GM18867 (cell line): ENCODE data around the gene LRP5.
"Not testable (repeated sequence)": the region's sequence is repeated elsewhere in the genome, so short reads cannot be mapped to it uniquely, and the experiment has no call there.

ENCODE experiments used
- ATAC-seq: cut with Tn5 transposase; IDR thresholded peaks from one replicate; pipeline ENCODE4 v1.9.1; 2021; ENCODE audit warnings: mild to moderate bottlenecking, moderate library complexity; ENCODE audit not compliant: unreplicated experiment

Gene LRP5

GRCh38 chr11:68386331-68386978 lies 74.1 kb downstream of the LRP5 start:
- ATAC-seq, result no peak

DNA sequence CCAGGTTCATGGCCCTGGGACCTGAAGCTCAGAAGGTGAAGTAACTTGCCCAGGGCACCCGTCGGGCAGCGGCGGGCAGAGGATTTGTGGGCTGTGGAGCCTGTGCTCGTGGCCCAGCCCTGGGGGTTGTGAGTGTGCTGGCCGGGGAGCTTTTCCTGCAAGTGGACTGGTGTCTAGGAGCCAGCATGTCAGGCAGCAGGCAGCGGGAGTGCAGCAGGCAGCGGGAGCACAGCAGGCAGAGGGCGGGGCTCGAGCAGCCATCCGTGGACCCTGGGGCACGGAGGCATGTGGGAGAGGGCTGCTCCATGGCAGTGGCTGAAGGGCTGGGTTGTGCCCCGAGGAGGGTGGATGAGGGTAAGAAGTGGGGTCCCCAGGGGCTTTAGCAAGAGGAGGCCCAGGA lies 75.4 kb downstream of the LRP5 start:
- ATAC-seq, result no peak

DNA sequence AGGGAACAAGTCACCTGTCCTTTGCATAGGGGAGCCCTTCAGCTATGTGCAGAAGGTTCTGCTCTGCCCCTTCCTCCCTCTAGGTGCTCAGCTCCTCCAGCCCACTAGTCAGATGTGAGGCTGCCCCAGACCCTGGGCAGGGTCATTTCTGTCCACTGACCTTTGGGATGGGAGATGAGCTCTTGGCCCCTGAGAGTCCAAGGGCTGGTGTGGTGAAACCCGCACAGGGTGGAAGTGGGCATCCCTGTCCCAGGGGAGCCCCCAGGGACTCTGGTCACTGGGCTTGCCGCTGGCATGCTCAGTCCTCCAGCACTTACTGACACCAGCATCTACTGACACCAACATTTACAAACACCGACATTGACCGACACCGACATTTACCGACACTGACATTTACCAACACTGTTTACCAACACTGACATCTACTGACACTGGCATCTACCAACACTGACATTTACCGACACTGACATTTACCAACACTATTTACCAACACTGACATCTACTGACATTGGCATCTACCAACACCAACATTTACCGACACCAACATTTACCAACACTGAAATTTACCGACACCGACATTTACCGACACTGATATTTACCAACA lies 76.3 kb downstream of the LRP5 start:
- no peak for ATAC-seq

DNA sequence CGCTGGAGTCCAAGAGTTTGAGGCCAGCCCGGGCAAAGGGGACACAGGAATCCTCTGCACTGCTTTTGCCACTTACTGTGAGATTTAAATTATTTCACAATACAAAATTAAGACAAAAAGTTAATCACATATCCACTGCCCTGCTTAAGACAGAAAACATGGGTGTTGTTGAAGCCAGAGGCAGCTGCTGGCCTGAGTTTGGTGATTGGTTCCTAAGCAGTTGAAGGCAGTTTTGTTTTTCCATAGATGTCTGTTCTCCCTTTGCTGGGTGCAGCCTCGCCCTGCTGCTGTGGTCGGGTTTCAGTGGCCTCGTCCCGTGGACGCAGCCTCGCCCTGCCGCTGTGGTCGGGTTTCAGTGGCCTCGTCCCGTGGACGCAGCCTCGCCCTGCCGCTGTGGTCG lies 77.9 kb downstream of the LRP5 start:
- no peak for ATAC-seq

- no peak for ATAC-seq
Measured at GRCh38 chr11:68392822-68393221, 80.4 kb downstream of the LRP5 start.

GRCh38 chr11:68396516-68396915 lies 84.1 kb downstream of the LRP5 start:
- no peak for ATAC-seq

DNA sequence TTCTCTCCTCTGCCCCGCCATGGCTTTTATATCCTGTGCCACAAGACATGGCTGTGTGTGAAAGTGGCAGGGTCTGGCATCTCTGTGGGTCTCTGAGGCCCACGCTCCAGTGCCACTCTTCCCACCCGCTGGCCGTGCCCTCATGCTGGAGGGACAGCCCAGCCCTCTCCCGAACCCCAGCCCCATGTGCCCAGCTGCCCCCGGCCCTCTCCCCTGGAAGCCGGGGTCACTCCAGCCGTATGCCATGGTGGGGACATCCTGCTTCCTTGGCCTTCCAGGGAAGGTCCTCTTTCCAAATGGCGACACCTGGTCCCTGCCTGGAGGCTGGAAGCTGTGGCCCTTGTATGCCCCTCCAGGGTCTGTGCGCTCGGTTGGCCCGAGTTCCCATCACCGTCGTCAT lies 84.9 kb downstream of the LRP5 start:
- ATAC-seq, result no peak

- ATAC-seq, result no peak
Measured at GRCh38 chr11:68398995-68399851, 86.8 kb downstream of the LRP5 start.

DNA sequence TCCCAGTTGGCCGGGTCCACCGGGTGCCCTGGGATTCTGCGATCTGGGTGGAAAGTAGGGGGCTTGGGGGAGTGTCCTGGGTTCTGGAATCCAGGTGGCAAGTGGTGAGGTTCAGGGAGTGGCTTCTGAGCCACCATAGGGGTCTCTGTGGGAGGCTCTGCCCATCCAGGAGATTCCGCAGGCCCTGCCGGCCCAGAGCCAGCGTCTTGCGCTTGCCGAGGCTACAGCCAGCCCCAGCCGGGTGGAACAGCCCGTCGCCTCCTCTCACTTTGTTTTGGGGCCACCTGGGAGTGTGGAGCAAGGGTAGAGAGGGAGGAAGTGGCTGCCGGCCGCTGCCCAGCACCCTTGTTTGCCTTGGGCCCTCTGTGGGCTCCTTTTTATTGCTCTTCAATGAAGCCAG lies 87.5 kb downstream of the LRP5 start:
- ATAC-seq, result no peak

DNA sequence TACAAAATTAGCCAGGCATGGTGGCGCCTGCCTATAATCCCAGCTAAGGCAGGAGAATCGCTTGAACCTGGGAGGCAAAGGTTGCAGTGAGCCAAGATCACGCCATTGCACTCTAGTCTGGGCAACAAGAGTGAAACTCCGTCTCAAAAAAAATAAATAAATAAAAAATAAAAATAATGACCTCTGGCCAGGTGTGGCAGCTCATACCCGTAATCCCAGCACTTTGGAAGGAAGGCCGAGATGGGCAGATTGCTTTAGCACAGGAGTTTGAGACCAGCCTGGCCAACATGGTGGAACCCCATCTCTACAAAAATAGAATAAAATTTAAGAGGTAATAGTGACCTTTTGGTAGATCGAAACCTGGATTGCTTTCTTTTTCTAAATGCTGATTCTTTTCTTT lies 88.2 kb downstream of the LRP5 start:
- ATAC-seq, result not testable (repeated sequence)

DNA sequence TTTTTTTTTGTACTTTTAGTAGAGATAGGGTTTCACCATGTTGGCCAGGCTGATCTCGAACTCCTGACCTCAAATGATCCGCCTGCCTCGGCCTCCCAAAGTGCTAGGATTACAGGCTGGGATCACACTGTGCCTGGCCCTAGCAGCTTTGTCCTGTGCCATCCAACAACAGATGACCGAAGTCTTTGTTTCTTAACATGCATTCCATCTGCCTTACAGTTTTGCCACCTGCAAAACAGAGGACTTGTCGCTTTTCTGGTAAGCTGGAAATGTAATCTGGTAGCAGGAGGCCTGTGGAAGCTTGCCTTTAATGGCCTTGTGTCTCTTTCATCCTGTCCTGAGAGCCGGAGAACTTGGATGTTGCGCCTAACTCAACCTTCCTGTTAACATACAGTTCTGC lies 89.5 kb downstream of the LRP5 start:
- no peak for ATAC-seq

GRCh38 chr11:68402355-68403031 lies 90.1 kb downstream of the LRP5 start:
- ATAC-seq, result no peak

DNA sequence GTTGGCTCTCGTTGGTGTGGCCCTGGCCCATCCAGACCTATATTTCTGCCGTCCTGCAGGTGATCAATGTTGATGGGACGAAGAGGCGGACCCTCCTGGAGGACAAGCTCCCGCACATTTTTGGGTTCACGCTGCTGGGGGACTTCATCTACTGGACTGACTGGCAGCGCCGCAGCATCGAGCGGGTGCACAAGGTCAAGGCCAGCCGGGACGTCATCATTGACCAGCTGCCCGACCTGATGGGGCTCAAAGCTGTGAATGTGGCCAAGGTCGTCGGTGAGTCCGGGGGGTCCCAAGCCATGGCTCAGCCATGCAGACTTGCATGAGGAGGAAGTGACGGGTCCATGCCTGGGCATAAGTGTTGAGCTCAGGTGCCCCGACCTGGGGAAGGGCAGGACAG lies 91.0 kb downstream of the LRP5 start:
- ATAC-seq, result no peak

- ATAC-seq, result no peak
Measured at GRCh38 chr11:68403831-68404230, 91.4 kb downstream of the LRP5 start.

DNA sequence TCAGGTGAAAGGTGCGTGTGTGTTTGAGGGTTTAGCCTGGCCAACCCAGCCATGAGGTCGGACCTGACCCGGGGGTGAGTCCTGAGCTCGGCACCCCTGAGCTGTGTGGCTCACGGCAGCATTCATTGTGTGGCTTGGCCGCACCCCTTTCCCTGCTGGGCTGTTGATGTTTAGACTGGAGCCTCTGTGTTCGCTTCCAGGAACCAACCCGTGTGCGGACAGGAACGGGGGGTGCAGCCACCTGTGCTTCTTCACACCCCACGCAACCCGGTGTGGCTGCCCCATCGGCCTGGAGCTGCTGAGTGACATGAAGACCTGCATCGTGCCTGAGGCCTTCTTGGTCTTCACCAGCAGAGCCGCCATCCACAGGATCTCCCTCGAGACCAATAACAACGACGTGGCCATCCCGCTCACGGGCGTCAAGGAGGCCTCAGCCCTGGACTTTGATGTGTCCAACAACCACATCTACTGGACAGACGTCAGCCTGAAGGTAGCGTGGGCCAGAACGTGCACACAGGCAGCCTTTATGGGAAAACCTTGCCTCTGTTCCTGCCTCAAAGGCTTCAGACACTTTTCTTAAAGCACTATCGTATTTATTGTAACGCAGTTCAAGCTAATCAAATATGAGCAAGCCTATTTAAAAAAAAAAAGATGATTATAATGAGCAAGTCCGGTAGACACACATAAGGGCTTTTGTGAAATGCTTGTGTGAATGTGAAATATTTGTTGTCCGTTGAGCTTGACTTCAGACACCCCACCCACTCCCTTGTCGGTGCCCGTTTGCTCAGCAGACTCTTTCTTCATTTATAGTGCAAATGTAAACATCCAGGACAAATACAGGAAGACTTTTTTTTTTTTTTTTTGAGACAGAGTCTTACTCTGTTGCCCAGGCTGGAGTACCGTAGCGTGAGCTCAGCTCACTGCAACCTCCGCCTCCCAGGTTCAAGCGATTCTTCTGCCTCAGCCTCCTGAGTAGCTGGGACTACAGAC lies 94.2 kb downstream of the LRP5 start:
- no peak for ATAC-seq

GRCh38 chr11:68408512-68408911 lies 96.1 kb downstream of the LRP5 start:
- no peak for ATAC-seq

- no peak for ATAC-seq
Measured at GRCh38 chr11:68409748-68410344, 97.5 kb downstream of the LRP5 start.

GRCh38 chr11:68411501-68411991 lies 99.2 kb downstream of the LRP5 start:
- ATAC-seq, result no peak

DNA sequence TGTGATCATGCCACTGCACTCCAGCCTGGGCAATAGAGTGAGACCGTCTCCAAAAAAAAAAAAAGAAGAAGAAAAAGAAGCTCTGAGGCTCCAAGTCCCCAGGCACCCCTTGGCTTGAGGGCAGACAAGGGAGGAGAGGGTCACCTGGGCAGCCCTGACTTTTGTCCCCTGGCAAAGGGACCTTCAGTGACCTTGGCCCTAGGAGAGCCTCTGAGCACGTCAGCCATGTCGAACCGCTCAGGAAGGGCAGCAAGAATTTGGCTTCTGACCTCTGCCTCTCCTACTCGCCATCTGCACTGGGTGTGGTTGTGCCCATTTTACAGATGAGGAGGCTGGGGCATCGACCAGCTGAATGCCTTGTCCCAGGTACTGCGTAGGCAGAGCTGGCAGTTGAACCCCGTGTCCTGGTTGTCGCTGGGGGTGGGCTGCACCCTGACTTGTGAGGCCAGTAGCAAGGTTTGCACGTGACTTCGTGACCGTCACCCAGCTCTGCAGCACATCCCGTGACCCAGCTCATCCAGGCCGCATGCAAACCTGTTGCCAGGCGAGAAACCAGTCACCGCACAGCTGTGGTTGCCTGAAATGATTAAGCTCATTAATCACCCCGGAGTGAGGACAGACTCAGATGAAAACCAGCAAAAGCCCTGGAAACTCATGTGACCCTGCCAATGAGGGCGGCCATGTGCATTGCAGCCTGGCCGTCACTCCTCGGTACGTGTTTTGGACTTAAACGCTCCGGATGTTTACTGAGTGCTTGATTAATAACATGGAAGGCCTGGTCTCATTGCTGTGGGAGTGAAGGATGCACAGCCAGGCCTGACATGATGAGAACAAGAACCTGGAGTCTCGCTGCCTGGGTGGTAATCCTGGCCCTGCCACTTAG lies 100.4 kb downstream of the LRP5 start:
- ATAC-seq, result peak; percentile 75
